Measurements from ENCODE around the gene SLC6A4. TPM values are rescaled to one million over a fixed set of nuclear protein-coding genes. Genes with fewer than 3 reads are reported as not detected.

The SLC6A4 gene
- total RNA-seq, 5 donors from 2014 or later (not counting 1 experiment from before 2014, with no cell fraction given): 0.18 to 0.32 TPM; not detected in 3

DNA sequence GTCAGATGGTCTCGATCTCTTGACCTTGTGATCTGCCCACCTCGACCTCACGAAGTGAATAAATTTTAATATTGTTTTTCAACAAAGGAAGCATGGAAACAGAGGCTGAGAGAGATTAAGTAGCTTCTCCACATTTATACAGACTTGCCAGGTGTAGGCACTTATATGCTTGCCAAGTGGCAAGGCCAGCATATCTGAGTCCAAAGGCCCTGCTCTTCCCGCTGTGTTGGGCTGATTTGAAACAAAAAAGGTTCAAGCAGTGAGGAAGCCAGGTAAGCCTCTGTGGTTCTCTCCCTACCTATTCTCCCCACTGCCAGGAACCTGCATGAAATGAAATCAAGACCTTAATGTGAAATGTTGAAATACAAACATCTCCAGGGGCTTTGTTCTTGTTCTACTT is 7.5 kb upstream of the SLC6A4 start:
- H3K4me3 Mint-ChIP-seq: no peak overlapping the region
- H3K27me3 ChIP-seq (replicated peaks in 1 of 2; ENCODE audit: control insufficient read depth in 2 of 2, extremely low read depth in 1 of 2, insufficient read depth in 2 of 2, low read length in 1 of 2): peaks cover 0 to 17% of the 10 kb centered on the region in 2 experiments
- no peak for ATAC-seq (replicated peaks in 1 of 4)
- no peak overlapping the region for H3K4me3 ChIP-seq (ENCODE audit: control insufficient read depth in 1 of 2, extremely low read depth in 1 of 2, low read length in 1 of 2)
- no peak for DNase-seq
- POLR2A ChIA-PET: no interaction called here
- H3K9me3 Mint-ChIP-seq: no peaks in the 10 kb centered on the region
- no peak overlapping the region for H3K27ac ChIP-seq (ENCODE audit: low read length)
- no peaks in the 10 kb centered on the region for H3K9me3 ChIP-seq
- peaks cover 6 to 10% (median 9%) of the 10 kb centered on the region in 3 donors for H3K4me1 Mint-ChIP-seq
- H3K36me3 ChIP-seq (ENCODE audit: control insufficient read depth in 2 of 2, extremely low read depth in 1 of 2, insufficient read depth in 1 of 2, low read length in 1 of 2): peaks cover under 1 to 6% of the 10 kb centered on the region in 2 donors
- H3K27ac Mint-ChIP-seq: no peak overlapping the region
- H3K4me1 ChIP-seq (ENCODE audit: control insufficient read depth in 1 of 2, extremely low read depth in 1 of 2, insufficient read depth in 2 of 2, low read length in 2 of 2): peaks cover 0 to 4% of the 10 kb centered on the region in 2 experiments
- CTCF ChIA-PET: interaction anchor here in 1 of 2 donors (0.6 kb wide), 1 partner anchor 843 kb away, joined by 3 read pairs; no protein-coding TSS in a partner anchor
- WGBS (ENCODE audit: insufficient coverage): no CpG with 5 or more reads among the region's 4 CpGs
- peaks cover 15 to 18% of the 10 kb centered on the region in 2 donors for H3K27me3 Mint-ChIP-seq
- peaks cover 22% of the 10 kb centered on the region for H3K36me3 Mint-ChIP-seq

DNA sequence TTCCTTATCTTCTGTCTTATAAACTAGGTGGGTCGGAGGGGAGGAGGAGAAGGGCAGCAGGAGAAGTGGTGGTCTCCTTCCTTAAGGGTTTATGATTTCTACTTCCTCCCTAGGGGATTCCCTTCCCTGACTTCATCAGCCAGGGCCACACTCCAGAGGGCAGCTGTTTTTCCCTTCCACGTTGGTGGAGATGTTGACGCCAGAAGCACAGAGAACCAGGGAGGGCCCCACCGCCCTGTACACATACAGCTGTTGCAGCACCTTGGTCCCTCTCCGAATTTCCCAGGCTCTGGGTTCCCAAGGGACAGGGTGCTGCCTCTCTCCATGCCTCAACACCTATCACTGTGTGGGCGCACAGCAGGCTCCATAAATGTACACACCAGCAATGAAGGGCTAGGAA is 5.6 kb upstream of the SLC6A4 start:
- 100% methylated on average over 1 of the region's 6 CpGs for WGBS (ENCODE audit: insufficient coverage)
- Mint-ChIP-seq H3K9me3 (no peaks in the 10 kb centered on the region), H3K4me1 (peaks cover 10 to 23% (median 18%) of the 10 kb centered on the region in 3 donors), H3K27ac (no peak overlapping the region), H3K27me3 (peaks cover 28 to 30% of the 10 kb centered on the region in 2 donors), H3K4me3 (no peak overlapping the region), H3K36me3 (peaks cover 6% of the 10 kb centered on the region)
- no peak for ATAC-seq (replicated peaks in 1 of 4)
- no peak overlapping the region for H3K27ac ChIP-seq (ENCODE audit: low read length)
- POLR2A ChIA-PET: no interaction called here
- no peak for DNase-seq
- H3K4me1 ChIP-seq (ENCODE audit: control insufficient read depth in 1 of 2, extremely low read depth in 1 of 2, insufficient read depth in 2 of 2, low read length in 2 of 2): peaks cover 0 to 20% of the 10 kb centered on the region in 2 experiments
- peaks cover 2 to 34% of the 10 kb centered on the region in 2 experiments for H3K27me3 ChIP-seq (replicated peaks in 1 of 2; ENCODE audit: control insufficient read depth in 2 of 2, extremely low read depth in 1 of 2, insufficient read depth in 2 of 2, low read length in 1 of 2)
- H3K36me3 ChIP-seq (ENCODE audit: control insufficient read depth in 2 of 2, extremely low read depth in 1 of 2, insufficient read depth in 1 of 2, low read length in 1 of 2): no peaks in the 10 kb centered on the region
- CTCF ChIA-PET: no interaction called here
- H3K4me3 ChIP-seq (ENCODE audit: control insufficient read depth in 1 of 2, extremely low read depth in 1 of 2, low read length in 1 of 2): no peak overlapping the region
- no peaks in the 10 kb centered on the region for H3K9me3 ChIP-seq

DNA sequence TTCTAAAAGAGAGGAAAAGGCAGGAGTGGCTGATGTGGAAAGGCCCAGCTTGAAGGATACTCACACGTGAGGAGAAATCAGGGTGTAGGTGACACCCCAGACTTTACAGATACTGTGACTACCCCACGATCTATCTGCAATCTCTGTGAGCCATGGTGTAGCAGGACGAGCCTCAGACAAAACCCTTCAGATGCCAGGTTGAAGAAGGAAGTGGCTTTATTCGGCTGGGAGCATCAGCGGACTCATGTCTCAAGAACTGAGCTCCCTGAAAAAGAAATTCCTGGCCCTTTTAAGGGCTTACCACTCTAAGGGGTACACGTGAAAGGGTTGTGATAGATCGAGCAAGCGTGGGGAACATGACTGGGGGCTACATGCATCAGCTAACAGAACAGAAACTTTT is 4.7 kb upstream of the SLC6A4 start:
- Mint-ChIP-seq H3K27me3 (peaks cover 30 to 33% of the 10 kb centered on the region in 2 donors), H3K4me1 (peaks cover 11 to 27% (median 20%) of the 10 kb centered on the region in 3 donors), H3K4me3 (no peak overlapping the region), H3K9me3 (no peaks in the 10 kb centered on the region), H3K36me3 (peaks cover 3% of the 10 kb centered on the region), H3K27ac (peak overlapping the region in 1 of 2 donors; percentile 2)
- ATAC-seq (replicated peaks in 1 of 4): no peak
- H3K36me3 ChIP-seq (ENCODE audit: control insufficient read depth in 2 of 2, extremely low read depth in 1 of 2, insufficient read depth in 1 of 2, low read length in 1 of 2): no peaks in the 10 kb centered on the region
- DNase-seq: no peak
- H3K9me3 ChIP-seq: no peaks in the 10 kb centered on the region
- peaks cover 3 to 43% of the 10 kb centered on the region in 2 experiments for H3K27me3 ChIP-seq (replicated peaks in 1 of 2; ENCODE audit: control insufficient read depth in 2 of 2, extremely low read depth in 1 of 2, insufficient read depth in 2 of 2, low read length in 1 of 2)
- CTCF ChIA-PET: interaction anchor here in 1 of 2 donors (0.5 kb wide), 1 partner anchor 1499 kb away, joined by 3 read pairs; no protein-coding TSS in a partner anchor
- no peak overlapping the region for H3K4me3 ChIP-seq (ENCODE audit: control insufficient read depth in 1 of 2, extremely low read depth in 1 of 2, low read length in 1 of 2)
- WGBS (ENCODE audit: insufficient coverage): 86% methylated on average over 6 of the region's 8 CpGs
- peaks cover 0 to 29% of the 10 kb centered on the region in 2 experiments for H3K4me1 ChIP-seq (ENCODE audit: control insufficient read depth in 1 of 2, extremely low read depth in 1 of 2, insufficient read depth in 2 of 2, low read length in 2 of 2)
- no peak overlapping the region for H3K27ac ChIP-seq (ENCODE audit: low read length)
- POLR2A ChIA-PET: no interaction called here

DNA sequence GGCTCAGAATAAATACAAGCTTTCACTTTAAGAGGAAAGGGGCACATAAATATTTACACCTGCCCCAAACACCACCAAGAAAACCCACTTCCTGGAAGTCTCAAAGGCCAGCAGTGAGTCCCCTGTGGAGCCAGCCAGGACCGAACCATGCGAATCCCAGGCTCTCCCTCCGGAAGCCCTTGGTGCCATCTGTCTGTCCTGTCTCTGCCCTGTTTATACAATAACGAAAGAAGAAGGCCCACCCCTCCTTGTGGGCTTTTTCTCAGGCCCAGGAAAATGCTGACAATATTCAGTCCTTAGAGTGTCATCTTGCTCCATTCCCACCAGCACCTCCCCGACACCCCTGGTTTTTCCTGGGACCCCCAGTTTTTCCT is 3.6 kb upstream of the SLC6A4 start:
- POLR2A ChIA-PET: no interaction called here

DNA sequence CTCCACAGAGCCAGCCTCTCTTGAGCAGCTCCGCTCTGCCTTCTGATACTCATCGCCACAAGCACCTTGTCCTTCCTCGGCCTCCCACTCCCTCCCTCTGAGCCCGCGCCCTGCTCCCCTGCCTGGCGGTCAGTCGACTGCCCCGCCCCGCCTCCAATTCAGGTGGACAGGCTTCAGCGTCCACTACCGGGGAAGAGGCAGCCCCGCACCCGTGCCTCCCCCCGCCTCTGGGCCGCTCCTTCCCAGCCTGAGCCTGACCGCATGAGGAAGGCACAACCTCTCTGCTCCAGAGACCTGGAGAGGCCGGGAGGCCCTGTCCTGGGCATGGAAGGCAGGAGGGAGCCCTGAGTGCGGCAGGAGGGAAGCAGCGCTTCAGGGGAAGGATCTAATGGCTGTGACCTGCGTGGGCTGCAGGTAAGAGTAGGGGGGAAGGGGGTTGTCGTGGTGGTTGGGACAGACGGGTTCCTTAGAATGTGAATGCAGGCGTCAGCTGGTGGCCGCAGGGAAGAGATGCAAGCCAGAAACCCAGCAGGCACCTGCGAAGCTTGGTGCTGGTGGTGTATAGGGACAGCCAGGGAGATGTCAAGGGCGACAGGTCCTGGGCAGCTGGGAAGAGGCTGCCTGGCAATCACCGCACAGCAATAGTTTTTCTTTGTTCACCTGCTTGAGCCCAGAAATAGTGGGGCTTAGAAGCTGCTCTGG is 3.0 kb upstream of the SLC6A4 start:
- Histone ChIP-seq H3K27me3 (replicated peaks in 1 of 2; ENCODE audit: control insufficient read depth in 2 of 2, extremely low read depth in 1 of 2, insufficient read depth in 2 of 2, low read length in 1 of 2) (peaks cover 10 to 49% of the 10 kb centered on the region in 2 experiments), H3K36me3 (ENCODE audit: control insufficient read depth in 2 of 2, extremely low read depth in 1 of 2, insufficient read depth in 1 of 2, low read length in 1 of 2) (no peaks in the 10 kb centered on the region), H3K27ac (ENCODE audit: low read length) (no peak overlapping the region), H3K4me1 (ENCODE audit: control insufficient read depth in 1 of 2, extremely low read depth in 1 of 2, insufficient read depth in 2 of 2, low read length in 2 of 2) (peaks cover 0 to 31% of the 10 kb centered on the region in 2 experiments), H3K4me3 (ENCODE audit: control insufficient read depth in 1 of 2, extremely low read depth in 1 of 2, low read length in 1 of 2) (no peak overlapping the region), H3K9me3 (no peaks in the 10 kb centered on the region)
- DNase-seq (no peak), ATAC-seq (replicated peaks in 1 of 4) (peak in 1 of 4 experiments; percentile 17)
- Mint-ChIP-seq H3K36me3 (no peaks in the 10 kb centered on the region), H3K4me1 (peaks cover 17 to 34% (median 25%) of the 10 kb centered on the region in 3 donors), H3K27ac (no peak overlapping the region), H3K4me3 (no peak overlapping the region), H3K9me3 (no peaks in the 10 kb centered on the region), H3K27me3 (peaks cover 38 to 48% of the 10 kb centered on the region in 2 donors)
- ChIA-PET CTCF (no interaction called here), POLR2A (no interaction called here)
- 42% methylated on average over 25 of the region's 27 CpGs for WGBS (ENCODE audit: insufficient coverage)

More for the DNA sequence above, 3.6 kb upstream of the SLC6A4 start:
- Histone ChIP-seq H3K27ac (ENCODE audit: low read length) (no peak overlapping the region), H3K27me3 (replicated peaks in 1 of 2; ENCODE audit: control insufficient read depth in 2 of 2, extremely low read depth in 1 of 2, insufficient read depth in 2 of 2, low read length in 1 of 2) (peaks cover 10 to 49% of the 10 kb centered on the region in 2 experiments), H3K4me1 (ENCODE audit: control insufficient read depth in 1 of 2, extremely low read depth in 1 of 2, insufficient read depth in 2 of 2, low read length in 2 of 2) (peaks cover 0 to 31% of the 10 kb centered on the region in 2 experiments), H3K4me3 (ENCODE audit: control insufficient read depth in 1 of 2, extremely low read depth in 1 of 2, low read length in 1 of 2) (no peak overlapping the region), H3K9me3 (no peaks in the 10 kb centered on the region), H3K36me3 (ENCODE audit: control insufficient read depth in 2 of 2, extremely low read depth in 1 of 2, insufficient read depth in 1 of 2, low read length in 1 of 2) (no peaks in the 10 kb centered on the region)
- no peaks in the 10 kb centered on the region for H3K9me3 Mint-ChIP-seq
- no peaks in the 10 kb centered on the region for H3K36me3 Mint-ChIP-seq
- H3K27ac Mint-ChIP-seq: no peak overlapping the region
- H3K4me1 Mint-ChIP-seq: peaks cover 17 to 34% (median 25%) of the 10 kb centered on the region in 3 donors
- ATAC-seq (replicated peaks in 1 of 4): no peak
- peaks cover 38 to 44% of the 10 kb centered on the region in 2 donors for H3K27me3 Mint-ChIP-seq
- peak overlapping the region in 1 of 3 donors; percentile 15 for H3K4me3 Mint-ChIP-seq
- CTCF ChIA-PET: no interaction called here
- no peak for DNase-seq
- WGBS (ENCODE audit: insufficient coverage): 82% methylated on average over 5 of the region's 5 CpGs

DNA sequence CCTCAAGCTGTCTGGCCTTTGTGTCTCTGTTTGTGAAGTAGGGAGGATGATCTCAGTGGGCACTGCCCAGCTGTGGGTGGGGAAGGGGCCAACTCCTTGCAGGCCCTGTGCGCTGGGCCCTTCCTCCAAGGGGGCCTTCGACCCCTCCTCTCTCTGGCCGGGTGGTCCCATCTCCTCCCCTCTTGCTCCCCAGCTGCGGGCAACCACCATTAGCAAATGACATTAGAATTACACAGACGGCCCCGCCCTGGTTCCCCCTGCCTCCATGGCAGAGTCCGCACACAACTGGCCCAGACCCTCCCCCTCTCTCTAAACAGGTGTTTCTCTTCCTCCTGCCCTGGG is 2.5 kb upstream of the SLC6A4 start:
- H3K9me3 Mint-ChIP-seq: no peaks in the 10 kb centered on the region
- H3K36me3 Mint-ChIP-seq: no peaks in the 10 kb centered on the region
- WGBS (ENCODE audit: insufficient coverage): 28% methylated on average over 7 of the region's 7 CpGs
- H3K4me1 ChIP-seq (ENCODE audit: control insufficient read depth in 1 of 2, extremely low read depth in 1 of 2, insufficient read depth in 2 of 2, low read length in 2 of 2): peaks cover 0 to 31% of the 10 kb centered on the region in 2 experiments
- POLR2A ChIA-PET: no interaction called here
- peaks cover 10 to 55% of the 10 kb centered on the region in 2 experiments for H3K27me3 ChIP-seq (replicated peaks in 1 of 2; ENCODE audit: control insufficient read depth in 2 of 2, extremely low read depth in 1 of 2, insufficient read depth in 2 of 2, low read length in 1 of 2)
- no peak overlapping the region for H3K27ac Mint-ChIP-seq
- H3K27me3 Mint-ChIP-seq: peaks cover 40 to 53% of the 10 kb centered on the region in 2 donors
- no peak overlapping the region for H3K4me3 Mint-ChIP-seq
- no peak for ATAC-seq (replicated peaks in 1 of 4)
- no peak for DNase-seq
- CTCF ChIA-PET: no interaction called here
- H3K27ac ChIP-seq (ENCODE audit: low read length): no peak overlapping the region
- no peaks in the 10 kb centered on the region for H3K36me3 ChIP-seq (ENCODE audit: control insufficient read depth in 2 of 2, extremely low read depth in 1 of 2, insufficient read depth in 1 of 2, low read length in 1 of 2)
- H3K4me3 ChIP-seq (ENCODE audit: control insufficient read depth in 1 of 2, extremely low read depth in 1 of 2, low read length in 1 of 2): no peak overlapping the region
- no peaks in the 10 kb centered on the region for H3K9me3 ChIP-seq
- peaks cover 17 to 34% (median 25%) of the 10 kb centered on the region in 3 donors for H3K4me1 Mint-ChIP-seq

Data from T-cell (primary cell).